Activated naive CD4-positive, alpha-beta T cell (primary cell): ENCODE results near the gene KANSL2.
A peak's percentile ranks its signal among the peaks of the same experiment; 100 is the strongest.
"Not testable (repeated sequence)": the region's sequence is repeated elsewhere in the genome, so short reads cannot be mapped to it uniquely, and the experiment has no call there.

ENCODE experiments used
- DNase-seq, 4 experiments: peaks; one replicate each; lab custom pipeline; 2025; lab: John Stamatoyannopoulos, UW

KANSL2 gene, protein sequence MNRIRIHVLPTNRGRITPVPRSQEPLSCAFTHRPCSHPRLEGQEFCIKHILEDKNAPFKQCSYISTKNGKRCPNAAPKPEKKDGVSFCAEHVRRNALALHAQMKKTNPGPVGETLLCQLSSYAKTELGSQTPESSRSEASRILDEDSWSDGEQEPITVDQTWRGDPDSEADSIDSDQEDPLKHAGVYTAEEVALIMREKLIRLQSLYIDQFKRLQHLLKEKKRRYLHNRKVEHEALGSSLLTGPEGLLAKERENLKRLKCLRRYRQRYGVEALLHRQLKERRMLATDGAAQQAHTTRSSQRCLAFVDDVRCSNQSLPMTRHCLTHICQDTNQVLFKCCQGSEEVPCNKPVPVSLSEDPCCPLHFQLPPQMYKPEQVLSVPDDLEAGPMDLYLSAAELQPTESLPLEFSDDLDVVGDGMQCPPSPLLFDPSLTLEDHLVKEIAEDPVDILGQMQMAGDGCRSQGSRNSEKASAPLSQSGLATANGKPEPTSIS

DNA sequence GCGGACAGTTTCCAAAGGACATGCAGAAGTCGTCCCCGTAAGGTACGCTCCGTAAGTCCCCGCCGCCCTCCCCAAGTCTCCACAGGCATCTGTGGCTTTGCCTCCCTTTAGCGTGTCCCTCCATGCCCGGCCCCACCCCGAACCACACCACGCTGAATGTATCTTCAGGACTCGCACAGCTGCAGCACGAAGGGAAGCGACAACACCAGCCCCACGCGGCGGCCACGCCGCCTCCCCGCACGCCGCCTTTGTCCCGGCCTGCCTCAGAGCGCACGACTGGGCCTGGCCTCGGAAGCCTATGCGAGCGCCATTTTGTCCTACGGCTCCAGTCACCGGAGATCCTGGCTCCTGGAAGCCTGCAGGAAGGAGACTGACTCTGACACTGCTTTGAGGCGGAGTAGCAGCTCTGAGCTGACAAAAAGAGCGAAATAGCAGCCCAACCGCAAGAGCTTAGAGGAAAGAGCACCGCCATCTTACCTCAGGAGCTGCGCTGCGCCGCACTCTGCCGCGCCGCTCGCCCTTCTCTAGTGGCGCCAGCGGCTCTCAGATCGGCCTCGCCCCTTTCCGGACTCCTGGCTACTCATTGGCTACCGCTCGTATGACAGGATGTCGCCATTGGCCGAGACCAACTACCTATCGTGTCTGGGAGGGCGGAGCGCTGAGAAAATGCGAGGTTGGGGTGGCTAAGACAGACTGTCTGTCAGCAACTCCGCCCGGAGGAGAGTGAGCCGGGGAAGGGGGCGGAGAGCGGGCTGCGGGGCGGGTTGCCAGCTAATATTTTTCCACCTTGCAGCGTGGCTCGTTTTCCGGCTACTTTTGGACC, at the start of gene KANSL2:
Gene KANSL2, minus strand, starts transcription at position 529 of the 823 bp plus-strand sequence. CDS start 606 bp downstream, outside the sequence.
- peak; percentile 90 to 94 (median 90) for DNase-seq

DNA sequence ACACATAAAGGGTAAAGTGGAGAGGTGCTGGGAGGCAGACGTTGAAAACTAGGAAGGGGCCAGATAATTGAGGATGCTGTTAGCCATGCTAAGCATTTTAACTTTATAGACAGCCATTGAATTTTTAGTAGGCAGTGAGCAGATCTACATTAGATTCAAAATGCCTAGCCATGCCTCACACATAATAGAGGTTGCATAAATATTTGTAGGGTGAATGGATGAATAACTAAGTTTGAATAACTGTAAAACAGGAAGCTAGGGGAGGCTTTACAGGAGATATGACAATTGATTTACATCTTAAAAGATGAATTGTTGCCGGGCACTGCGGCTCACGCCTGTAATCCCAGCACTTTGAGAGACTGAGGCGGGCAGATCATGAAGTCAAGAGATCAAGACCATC, 46.8 kb upstream of the KANSL2 start:
- DNase-seq: no peak

DNA sequence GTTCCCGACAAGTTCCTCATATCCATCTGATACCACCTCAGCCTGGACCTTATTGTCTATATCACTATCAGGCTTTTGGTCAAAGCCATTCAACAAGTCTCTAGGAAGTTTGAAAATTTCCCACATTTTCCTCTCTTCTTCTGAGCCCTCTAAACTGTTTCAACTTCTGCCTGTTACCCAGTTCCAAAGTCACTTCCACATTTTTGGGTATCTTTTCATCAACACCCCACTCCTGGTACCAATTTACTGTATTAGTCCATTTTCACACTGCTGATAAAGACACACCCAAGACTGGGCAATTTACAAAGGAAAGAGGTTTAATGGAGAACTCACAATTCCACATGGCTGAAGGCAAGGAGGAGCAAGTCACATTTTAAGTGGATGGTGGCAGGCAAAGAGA, 38.7 kb upstream of the KANSL2 start:
- DNase-seq: not testable (repeated sequence)

DNA sequence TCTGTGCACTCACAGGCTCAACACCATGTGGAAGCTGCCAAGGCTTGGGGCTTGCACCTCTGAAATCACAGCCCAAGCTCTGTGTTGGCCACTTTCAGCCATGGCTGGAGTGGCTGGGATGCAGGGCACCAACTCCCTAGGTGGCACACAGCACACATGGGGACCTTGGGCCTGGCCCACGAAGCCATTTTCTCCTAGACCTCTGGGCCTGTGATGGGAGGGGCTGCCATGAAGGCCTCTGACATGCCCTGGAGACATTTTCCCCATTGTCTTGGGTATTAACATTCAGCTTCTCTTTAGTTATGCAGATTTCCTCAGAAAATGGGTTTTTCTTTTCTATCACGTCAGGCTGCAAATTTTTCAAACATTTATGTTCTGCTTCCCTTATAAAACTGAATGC, 38.1 kb upstream of the KANSL2 start:
- not testable (repeated sequence) for DNase-seq

DNA sequence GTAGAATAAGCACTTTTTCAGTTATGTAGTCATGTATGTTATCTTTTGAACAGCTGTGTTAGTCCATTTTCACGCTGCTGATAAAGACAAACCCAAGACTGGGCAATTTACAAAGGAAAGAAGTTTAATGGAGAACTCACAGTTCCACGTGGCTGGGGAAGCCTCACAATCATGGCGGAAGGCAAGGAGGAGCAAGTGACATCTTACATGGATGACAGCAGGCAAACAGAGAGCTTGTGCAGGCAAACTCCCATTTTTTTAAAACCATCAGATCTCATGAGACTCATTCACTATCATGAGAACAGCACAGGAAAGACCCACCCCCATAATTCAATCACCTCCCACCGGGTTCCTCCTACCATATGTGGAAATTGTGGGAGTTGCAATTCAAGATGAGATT, 37.0 kb upstream of the KANSL2 start:
- DNase-seq: not testable (repeated sequence)

DNA sequence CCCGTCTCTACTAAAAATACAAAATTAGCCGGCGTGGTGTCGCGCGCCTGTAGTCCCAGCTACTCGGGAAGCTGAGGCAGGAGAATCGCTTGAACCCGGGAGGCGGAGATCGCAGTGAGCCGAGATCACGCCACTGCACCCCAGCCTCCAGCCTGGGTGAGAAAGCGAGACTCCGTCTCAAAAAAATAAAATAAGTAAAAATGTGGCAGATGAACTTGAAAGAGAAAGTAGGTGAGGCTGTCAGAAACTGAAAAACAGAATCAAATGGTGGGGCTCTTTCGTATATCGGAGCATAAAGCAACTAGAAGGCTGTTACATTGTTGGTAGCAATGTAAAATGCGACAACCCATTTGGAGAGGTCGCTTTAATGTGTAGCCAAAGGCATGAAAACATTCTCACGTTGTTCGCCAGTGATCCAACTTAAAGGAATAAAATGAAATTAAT, 35.2 kb upstream of the KANSL2 start:
- no peak for DNase-seq

DNA sequence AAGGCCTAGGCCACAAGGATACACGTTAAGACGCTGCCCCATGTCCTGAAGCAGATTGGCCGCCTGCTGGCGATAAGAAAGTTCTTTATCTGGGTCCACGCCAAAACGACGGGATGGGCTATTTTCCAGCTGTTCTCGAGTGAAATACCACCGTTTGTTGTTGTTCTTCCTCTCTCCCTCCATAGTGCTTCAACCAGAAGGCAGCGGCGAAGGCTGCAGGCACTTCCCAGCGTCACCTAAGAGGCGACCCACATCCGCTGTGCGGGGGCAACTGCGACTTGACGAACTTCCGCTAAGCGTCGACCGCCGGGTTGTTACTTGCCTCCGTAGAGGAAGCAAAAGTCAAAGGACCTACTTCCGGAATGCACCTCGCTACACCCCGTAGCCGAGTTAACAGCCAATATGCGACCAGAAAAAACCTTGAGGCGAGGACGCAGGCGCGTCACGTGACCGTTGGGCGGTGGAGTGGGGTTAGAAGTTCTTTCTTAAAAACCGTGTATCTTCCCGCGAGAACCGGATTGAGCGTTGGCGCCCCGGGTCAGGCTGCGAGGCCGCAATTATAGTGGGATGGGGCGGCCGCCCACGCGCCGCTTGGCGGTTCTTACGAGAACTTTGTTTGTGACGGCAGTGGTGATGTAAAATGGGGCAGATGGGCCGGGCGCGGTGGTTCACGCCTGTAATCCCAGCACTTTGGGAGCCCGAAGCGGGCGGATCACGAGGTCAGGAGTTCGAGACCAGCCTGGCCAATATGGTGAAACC, 34.6 kb upstream of the KANSL2 start, which contains the start of gene CCNT1:
Gene CCNT1, minus strand, starts transcription at position 215 of the 759 bp plus-strand sequence. Its CDS starts 32 bp downstream, at position 183.
- DNase-seq: peak; percentile 95 to 100 (median 97)

DNA sequence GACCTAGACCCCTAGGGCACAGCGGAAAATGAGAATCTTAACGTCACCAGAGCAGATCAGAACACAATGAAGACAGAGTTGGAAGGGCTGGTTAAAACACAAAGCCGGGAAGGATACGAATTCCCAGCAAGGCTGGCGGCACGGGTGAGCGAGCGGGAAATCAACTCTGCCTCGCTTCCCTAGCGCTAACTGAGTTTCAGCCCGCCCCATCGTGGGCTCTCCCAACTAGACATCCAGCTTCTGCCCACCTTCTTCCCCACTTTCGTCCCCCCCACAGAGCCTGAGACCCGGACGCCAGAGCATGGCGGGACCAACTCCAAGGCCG, 34.1 kb upstream of the KANSL2 start:
- no peak for DNase-seq

DNA sequence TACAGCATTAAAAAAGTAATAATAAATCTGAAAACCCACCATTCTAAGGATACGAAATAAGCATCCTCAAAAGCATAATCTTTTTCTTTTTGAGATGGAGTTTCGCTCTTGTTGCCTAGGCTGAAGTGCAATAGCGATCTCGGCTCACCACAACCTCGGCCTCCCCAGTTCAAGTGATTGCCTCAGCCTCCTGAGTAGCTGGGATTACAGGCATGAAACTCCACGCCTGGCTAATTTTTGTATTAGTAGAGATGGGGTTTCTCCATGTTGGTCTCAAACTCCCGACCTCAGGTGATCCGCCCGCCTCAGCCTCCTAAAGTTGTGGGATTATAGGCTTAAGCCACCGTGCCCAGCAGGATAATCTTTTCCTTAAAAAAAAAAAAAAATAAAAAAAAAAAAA, 30.2 kb upstream of the KANSL2 start:
- DNase-seq: no peak

DNA sequence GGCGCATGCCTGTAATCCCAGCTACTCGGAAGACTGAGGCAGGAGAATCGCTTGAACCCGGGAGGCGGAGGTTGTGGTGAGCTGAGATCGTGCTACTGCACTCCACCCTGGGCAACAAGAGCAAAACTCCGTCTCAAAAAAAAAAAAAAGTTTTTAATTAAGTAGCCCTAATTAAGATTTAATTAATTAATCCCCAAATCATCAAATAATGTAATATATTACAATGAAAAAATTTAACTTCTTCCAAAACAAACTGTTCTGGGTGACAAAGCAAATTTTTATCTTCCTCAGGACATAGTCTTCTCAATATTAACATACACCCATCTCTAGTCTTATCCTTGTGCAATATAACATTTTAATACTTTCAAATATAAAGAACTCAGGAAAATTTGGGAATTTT, 16.8 kb upstream of the KANSL2 start:
- not testable (repeated sequence) for DNase-seq

DNA sequence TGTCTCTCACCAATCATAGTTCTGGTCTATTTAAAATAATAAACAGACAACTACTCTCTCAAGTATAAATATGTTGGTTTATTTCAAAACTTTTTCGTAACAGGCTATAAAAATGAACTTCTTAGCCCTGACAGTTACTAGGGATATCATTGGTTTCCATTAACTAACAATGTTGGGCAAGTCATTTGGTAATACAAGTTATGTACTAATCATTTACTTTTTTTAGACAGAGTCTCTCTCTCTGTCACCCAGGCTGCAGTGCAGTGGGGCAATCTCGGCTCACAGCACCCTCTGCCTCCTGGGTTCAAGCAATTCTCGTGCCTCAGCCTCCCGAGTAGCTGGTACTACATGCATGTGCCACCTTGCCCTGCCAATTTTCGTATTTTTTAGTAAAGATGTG, 14.6 kb upstream of the KANSL2 start:
- no peak for DNase-seq

DNA sequence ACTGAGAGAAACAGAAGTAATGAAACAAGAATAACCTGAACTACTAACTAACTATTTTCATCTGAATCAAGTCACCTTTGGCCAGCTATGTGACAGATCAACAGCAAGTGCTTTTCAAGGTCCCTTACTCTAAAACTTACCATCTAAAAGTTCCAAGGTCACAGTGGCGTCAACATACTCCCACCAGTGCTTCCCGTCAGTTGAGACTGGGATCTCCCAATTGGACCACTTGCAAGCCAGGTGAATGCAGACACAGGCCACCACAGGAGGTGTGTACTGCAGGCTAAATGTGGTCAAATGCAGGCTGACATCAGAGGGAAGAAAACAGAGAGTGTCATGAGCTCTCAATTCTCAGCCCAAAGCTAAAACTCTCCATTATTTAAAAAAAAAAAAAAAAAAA, 13.8 kb upstream of the KANSL2 start:
- DNase-seq: no peak

DNA sequence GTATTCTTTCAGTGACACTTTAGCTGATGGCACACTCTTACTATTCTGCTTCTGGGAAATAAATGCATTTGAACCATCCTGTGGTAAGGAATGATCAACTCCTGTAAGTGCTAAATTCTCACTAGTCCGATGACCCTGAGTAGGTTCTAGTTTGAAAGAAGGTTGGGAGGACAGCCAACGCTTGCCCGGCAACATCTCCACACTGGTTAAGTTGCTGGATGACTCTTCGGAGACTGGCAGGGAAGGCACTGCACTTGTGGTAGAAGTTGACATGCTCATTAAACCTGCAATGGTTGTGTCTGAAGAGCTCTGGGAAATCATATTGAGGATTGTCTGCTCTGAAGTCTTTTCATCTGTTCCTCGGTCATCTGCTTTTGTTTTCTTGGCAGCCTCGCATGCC, 12.0 kb upstream of the KANSL2 start:
- DNase-seq: no peak

DNA sequence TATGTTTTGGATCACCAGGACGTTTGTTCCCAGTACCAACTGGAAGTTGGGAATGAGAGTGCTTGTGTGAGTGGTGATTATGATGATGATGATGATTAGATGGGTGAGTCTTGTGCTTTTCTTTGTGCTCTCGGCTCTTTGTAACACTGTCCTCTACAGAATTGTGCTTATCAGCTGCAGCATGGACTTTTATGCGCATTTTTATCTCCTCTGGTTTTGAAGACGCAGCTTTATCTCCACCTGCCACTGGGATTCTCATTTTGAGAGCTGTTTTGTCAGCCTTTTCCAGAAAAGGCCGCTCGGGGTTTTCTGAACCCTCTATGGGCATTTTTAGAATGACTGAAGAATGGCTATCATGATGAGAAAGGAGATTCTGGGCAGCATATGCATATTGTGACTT, 11.5 kb upstream of the KANSL2 start:
- DNase-seq: no peak

DNA sequence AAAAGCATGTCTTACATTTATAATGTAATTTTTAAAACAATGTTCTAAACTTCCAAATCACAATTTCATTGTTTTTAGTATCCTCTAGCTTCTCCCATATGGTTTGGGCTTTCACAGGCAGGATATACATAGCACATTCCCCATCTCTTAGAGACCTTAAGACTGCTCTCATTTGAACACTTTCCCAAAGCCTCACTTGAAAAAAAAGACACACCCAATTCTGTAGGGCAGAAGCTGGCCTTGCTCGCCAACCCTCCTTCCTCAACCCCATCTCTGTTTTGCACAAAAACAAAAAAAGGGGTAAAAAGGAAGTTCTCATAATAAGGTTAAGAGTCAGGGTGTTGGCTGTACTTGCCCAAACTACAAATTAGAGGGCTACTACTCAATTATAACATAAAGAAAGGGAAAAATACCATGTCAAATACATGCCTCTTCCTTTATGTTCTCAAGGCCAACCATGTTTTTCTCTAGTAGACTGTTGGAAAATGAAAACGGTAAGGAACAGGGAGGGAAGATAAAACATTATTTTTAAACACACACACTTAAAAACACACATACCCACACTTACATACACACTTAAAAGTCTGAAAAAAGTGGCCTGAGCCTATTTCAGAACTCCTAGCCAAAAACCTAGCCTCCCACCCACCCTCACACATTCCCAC, 9.9 kb upstream of the KANSL2 start:
- no peak for DNase-seq

DNA sequence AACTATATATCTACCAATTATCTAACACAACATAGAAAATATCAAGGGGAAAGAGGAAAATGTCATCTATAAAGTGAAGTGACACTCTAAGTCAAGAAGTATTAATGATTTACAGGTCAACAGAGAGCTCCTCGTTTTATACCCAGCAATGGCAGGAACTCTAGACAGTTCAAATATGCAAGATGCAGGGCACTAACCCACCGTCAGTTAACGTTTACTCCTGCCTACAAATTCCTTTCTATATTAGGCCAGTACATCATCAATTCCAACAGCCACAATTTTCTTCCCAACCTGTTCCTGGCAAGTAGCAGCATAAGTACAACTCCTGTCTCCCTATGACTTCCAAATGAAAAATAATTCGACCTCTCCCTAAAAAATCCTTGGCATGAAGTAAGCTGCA, 9.0 kb upstream of the KANSL2 start:
- no peak for DNase-seq

DNA sequence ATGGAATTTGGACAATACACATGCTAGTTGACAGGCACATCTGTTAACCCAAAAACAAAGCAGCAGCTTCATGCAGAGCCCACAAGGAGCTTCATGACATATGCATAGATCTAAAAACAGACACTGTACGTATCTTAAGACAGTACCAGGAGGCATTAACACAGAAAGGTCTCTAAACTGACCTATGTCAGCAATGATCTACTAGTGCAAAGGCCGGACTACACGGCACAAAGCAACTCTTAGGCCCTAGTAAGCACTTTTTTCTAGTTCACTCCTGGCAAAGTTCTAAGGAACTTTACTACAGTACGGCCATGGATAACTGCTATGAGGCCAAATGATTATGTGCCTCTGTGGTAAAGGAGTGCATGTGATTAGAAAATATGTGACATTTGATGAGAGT, 8.4 kb upstream of the KANSL2 start:
- DNase-seq: no peak

DNA sequence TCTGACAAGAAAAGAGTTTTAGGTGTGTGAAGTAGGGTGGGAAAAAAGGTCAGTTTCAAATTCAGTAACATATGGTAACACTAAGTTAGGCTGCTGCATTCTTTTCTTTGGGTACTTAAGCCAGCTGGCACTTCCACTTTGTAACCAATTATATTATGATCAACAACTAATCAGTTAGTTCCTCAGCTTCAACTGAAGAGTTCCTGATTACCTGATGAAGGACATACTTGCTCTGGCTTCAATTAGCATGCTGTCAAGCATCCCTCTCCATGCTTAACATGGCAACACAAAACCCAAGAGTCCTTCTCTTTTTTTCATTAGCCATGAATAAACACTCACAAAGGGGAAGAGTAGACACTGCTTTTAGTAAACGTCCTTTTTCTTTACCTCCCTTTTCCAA, 6.8 kb upstream of the KANSL2 start:
- no peak for DNase-seq

DNA sequence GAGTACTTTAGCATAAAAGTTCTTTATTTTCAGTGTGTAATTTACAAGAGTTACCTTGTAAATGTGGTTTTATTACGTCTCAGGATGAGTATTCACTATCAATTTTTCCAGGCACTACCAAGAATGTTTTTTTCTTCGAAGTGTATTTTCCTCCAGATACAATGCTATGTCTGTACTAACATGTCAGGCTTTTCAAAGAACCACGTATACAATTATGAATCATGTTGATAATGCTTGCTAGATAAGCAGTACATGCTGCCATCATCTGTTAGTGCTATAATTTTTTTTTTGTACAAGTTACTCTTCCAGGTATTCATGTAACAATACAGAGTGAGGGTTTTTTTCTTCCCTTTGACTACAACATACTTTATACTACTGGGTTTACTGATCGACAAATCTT, 5.6 kb upstream of the KANSL2 start:
- no peak for DNase-seq

DNA sequence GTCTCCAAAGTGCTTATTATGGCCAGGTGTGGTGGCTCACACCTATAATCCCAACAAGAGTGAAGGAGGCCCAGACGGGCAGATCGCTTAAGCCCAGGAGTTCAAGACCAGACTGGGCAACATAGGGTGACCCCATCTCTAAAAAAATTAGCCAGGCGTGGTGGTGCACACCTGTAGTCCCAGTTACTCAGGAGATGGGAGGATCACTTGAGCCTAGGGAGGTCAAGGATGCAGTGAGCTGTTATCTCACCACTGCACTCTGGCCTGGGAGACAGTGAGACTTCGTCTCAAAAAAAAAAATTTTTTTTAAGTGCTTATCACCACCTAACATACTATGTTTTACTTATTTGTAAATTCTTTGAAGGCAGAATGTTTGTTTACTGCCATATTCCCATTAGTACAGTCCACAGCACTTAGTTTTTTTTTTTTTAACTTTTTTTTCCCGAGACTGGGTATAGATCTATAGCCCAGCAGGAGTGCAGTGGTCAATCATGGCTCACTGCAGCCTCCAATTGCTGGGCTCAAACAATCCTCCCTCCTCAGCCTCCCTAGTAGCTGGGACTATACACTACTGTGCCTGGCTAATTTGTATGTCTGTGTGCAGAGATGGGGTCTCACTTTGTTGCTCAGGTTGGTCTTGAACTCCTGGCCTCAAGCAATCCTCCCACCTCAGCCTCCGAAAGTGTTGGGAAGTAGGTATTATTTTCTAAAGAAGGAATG, 4.7 kb upstream of the KANSL2 start:
- no peak for DNase-seq

DNA sequence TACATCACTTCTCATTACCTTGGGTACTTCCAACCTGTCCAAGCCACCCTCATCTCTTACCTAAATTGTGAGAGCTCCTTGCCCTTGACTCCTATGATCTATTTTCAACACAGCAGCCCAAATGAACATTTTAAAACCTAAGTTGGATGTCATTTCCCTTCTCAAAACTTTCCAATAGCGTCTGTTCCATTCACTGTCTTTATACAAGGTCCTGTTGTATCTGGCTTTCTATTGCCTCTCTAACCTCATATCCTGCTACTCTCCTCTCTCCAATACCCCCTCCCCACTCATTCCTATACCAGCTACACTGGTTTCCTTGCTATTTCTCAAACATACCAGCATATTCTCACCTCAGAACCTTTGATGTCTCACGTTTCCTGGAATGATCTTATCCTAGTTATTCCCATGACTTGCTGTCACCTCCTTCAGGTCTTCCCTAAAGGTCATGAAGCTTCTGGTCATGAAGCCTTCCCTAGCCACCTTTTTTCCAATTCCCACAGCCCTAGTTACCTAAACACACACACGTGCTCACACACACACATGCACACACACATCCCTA, 4.1 kb upstream of the KANSL2 start:
- DNase-seq: no peak
